ENCODE results near the gene FAM222A.

The FAM222A gene

GRCh38 chr12:109810954-109811623, 97.5 kb downstream of the FAM222A start:
- Histone ChIP-seq H3K27ac (no peak overlapping the region), H3K4me3 (no peak overlapping the region), H3K4me1 (no peaks in the 10 kb centered on the region), H3K36me3 (no peaks in the 10 kb centered on the region), H3K27me3 (peaks cover 0 to 28% of the 10 kb centered on the region in 2 donors), H3K9me3 (no peaks in the 10 kb centered on the region)
- intact Hi-C loops (cut with DNase I; ENCODE audit: low total_unique reads), result loop anchor here (2.0 kb wide), 1 partner anchor 64 kb away; no protein-coding TSS in a partner anchor
- TF ChIP-seq CTCF (IDR thresholded peaks at IDR 0.05), result no peak
- no peak for DNase-seq

GRCh38 chr12:109811624-109811995, 98.0 kb downstream of the FAM222A start:
- Histone ChIP-seq H3K9me3 (no peaks in the 10 kb centered on the region), H3K27ac (no peak overlapping the region), H3K4me1 (no peaks in the 10 kb centered on the region), H3K4me3 (no peak overlapping the region), H3K36me3 (no peaks in the 10 kb centered on the region), H3K27me3 (peaks cover 0 to 33% of the 10 kb centered on the region in 2 donors)
- no peak for TF ChIP-seq CTCF (IDR thresholded peaks at IDR 0.05)
- intact Hi-C loops (cut with DNase I; ENCODE audit: low total_unique reads), result loop anchor here (2.0 kb wide), 1 partner anchor 63 kb away; no protein-coding TSS in a partner anchor
- DNase-seq, result no peak

- TF ChIP-seq CTCF (IDR thresholded peaks at IDR 0.05), result no peak
- H3K4me3 ChIP-seq, result no peak overlapping the region
- no peaks in the 10 kb centered on the region for H3K36me3 ChIP-seq
- DNase-seq, result no peak
- intact Hi-C loops (cut with DNase I; ENCODE audit: low total_unique reads), result no loop called here
- peaks cover 0 to 53% of the 10 kb centered on the region in 2 donors for H3K27me3 ChIP-seq
- H3K4me1 ChIP-seq, result no peaks in the 10 kb centered on the region
- H3K27ac ChIP-seq, result no peak overlapping the region
- no peaks in the 10 kb centered on the region for H3K9me3 ChIP-seq
These were observed 100.3 kb downstream of the FAM222A start for GRCh38 chr12:109813810-109814416.

- H3K4me1 ChIP-seq, result no peaks in the 10 kb centered on the region
- no peak for DNase-seq
- no peak overlapping the region for H3K27ac ChIP-seq
- no peak overlapping the region for H3K4me3 ChIP-seq
- TF ChIP-seq CTCF (IDR thresholded peaks at IDR 0.05), result no peak
- H3K36me3 ChIP-seq, result no peaks in the 10 kb centered on the region
- H3K27me3 ChIP-seq, result peaks cover 0 to 61% of the 10 kb centered on the region in 2 donors
- intact Hi-C loops (cut with DNase I; ENCODE audit: low total_unique reads), result no loop called here
- no peaks in the 10 kb centered on the region for H3K9me3 ChIP-seq
These were observed 101.0 kb downstream of the FAM222A start for GRCh38 chr12:109814600-109815150.

- H3K4me3 ChIP-seq, result no peak overlapping the region
- intact Hi-C loops (cut with DNase I; ENCODE audit: low total_unique reads), result no loop called here
- TF ChIP-seq CTCF (IDR thresholded peaks at IDR 0.05), result no peak
- H3K27me3 ChIP-seq, result peaks cover 0 to 61% of the 10 kb centered on the region in 2 donors
- H3K9me3 ChIP-seq, result no peaks in the 10 kb centered on the region
- no peak overlapping the region for H3K27ac ChIP-seq
- H3K36me3 ChIP-seq, result no peaks in the 10 kb centered on the region
- no peak for DNase-seq
- no peaks in the 10 kb centered on the region for H3K4me1 ChIP-seq
These were observed 101.6 kb downstream of the FAM222A start for GRCh38 chr12:109815225-109815624.
